ENCODE data around the gene LRP1. TPM values are rescaled to one million over a fixed set of nuclear protein-coding genes. Genes with fewer than 3 reads are reported as not detected.

LRP1 gene
- total RNA-seq, 2 experiments from 2014 or later, result 0.57 to 0.95 TPM

DNA sequence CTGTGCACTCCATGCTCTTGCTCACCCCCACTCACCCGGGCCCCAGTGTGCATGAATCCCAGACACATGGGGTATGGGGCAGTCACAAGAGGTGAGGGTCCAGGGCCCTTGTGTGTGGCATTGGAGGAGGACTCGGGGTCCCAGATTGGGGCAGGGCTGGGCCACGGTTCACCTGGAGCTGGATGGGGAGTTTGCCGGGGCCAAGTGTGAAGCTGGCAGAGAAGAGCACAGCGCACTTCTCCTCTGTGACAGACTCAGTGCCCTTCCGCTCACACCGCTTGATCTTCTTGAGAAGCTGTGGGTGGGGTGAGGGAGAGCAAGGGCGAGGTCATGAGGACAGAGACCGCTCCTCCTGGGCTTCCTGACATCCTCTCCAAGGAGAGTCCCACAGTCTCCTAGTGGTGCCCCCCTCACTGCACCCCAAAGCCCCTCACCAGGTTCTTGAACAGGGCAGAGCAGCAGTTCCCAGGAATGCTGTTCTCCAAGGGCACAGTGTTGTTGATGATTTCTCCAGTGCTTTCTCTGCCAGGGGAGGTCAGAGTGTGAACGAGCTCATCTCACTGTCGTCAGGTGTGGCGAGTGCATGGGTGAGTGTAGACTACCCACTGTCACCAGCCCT, 23.9 kb upstream of the LRP1 start:
- ChIA-PET POLR2A (interaction anchor here (0.8 to 1.4 kb wide), 2 partner anchors 10 to 26 kb away, joined by 3 to 4 read pairs; partner anchors contain the start of gene NEMP1), CTCF (interaction anchor here (0.9 to 3.5 kb wide), 5 partner anchors 11 to 135 kb away, joined by 3 to 9 read pairs (median 3); partner anchors contain the start of gene NAB2)

DNA sequence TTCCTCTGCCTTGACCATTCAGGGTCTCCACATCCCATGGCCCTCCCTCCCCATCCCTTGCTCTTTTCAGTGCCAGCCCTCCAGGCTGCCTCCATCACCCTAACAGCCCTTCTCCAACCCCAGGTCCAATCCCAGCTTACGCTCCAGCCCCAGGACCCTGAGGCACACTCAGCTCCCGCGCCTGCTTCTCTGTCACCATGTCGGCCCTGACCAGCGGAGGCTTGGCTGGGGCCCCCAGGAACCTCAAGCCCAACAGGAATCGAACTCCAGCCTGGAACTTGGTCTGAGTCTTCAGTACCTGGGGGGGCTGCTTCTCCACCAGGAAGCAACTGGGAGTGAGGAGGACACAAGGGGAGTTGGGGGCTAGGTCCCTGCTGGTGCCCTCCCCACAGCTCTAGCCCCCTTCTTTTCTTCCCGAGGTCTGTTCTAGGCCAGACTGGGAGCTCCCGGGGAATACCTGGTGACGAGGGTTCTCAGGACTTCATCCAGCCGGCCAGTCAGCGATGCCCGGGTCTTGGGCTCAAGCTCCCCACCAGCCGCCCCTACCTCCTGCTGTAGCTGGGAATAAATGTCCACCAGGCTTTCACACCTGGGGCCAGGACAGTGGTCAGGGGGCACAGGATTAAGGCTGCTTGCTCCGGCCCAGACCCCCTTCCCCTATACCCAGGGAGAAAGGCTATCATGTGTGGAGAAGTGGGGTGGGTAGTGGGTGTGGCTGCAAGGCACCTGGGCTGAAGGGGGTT, 23.1 kb upstream of the LRP1 start:
- POLR2A ChIA-PET, result no interaction called here
- CTCF ChIA-PET, result interaction anchor here (0.9 to 1.6 kb wide), 3 partner anchors 17 to 134 kb away, joined by 3 to 5 read pairs (median 3); partner anchors contain the start of gene NAB2

- ChIA-PET POLR2A (interaction anchor here (1.4 kb wide), 1 partner anchor 8 kb away, joined by 4 read pairs; no protein-coding TSS in a partner anchor), CTCF (interaction anchor here (1.3 to 2.5 kb wide), 2 partner anchors 14 to 17 kb away, joined by 6 read pairs; partner anchors contain the start of gene NAB2)
Measured at GRCh38 chr12:57106021-57106708, 22.1 kb upstream of the LRP1 start.

DNA sequence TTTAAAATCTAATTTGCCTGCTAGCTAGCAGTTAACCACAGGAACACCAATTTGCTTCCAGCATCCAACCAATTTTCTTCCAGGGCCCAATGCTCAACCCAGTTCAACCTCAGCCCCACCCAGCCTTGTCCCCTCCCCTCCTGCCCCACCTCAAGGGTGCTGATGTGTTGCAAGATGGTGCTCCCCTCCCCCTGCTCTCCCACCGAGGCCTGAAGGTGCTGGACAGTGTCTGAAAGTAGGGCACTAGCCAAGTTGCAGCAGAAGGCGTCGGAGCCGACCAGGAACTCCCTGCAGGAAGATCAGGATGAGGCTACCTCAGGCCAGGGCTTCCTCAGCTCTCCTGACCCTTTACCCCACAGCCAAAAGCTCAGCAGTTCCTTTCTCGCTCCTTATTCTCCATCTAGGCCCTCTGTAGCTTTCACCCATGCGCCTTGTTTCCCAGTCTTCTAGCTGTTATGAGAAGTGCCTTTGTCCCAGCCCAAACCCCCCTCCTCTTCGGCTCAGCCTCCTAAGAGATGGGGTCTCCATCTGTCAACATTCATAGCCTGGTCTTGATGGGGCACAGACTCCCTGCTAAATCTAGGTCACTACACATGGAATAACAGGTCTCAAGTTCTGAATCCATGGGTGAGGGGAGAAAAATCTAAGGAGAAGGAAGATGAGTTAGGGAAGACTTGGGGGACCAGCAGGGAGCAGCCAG, 20.7 kb upstream of the LRP1 start:
- POLR2A ChIA-PET, result no interaction called here
- CTCF ChIA-PET, result interaction anchor here (0.8 to 5.6 kb wide), 7 partner anchors 12 to 75 kb away, joined by 4 to 83 read pairs (median 6); partner anchors contain the start of genes LRP1 and NAB2

DNA sequence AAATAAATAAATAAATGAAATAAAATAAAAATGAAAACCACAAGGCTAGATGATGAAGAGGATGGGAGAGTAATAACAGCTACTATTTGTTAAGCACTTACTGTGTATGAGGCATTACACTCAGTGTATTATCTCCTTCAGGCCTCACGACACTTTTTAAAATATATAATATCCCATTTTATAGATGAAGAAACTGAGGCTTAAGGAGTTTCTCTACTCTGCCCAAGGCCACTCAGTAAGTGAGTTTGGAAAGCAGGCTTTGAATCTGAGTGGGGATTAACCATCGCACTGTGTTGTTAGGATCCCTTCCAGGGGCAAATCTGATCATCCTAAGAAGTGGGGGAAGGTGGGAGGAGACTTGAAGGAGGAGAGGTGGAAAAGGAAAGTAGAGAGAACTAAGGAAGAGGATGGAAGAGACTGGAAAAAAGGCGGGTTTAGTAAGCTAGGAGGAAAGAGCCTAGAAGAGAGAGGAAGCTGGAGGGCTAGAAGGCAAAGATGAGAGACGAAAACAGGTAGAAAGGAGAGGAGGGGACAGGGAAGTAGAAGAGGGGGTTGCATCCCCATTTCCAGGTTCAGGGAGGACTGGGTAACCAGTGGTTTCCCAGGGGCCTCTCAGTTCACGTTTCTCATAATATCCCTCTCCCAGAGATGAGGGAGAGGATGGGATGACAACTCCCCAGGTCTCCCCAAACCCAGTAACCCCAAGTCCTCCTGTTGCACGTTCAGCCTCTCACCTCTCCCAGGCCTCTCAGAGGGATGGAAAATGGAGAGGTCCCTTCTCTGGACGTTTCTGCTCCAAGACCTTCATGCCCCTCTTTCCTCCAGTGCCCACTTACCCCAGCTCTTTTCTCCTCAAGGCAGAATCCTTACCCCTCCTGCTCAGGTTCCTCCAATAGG, 18.8 kb upstream of the LRP1 start:
- CTCF ChIA-PET, result interaction anchor here (0.5 to 5.6 kb wide), 8 partner anchors 8 to 105 kb away, joined by 3 to 83 read pairs (median 16); partner anchors contain the start of genes LRP1 and NAB2
- POLR2A ChIA-PET, result interaction anchor here (0.9 to 4.0 kb wide), 4 partner anchors 10 to 44 kb away, joined by 3 to 31 read pairs (median 21); partner anchors contain the start of gene NEMP1

GRCh38 chr12:57110104-57111030, 17.9 kb upstream of the LRP1 start:
- ChIA-PET CTCF (interaction anchor here (0.7 to 5.6 kb wide), 16 partner anchors 9 to 132 kb away, joined by 3 to 83 read pairs (median 10); partner anchors contain the start of genes LRP1, NAB2 and ZBTB39), POLR2A (interaction anchor here (0.6 to 4.0 kb wide), 9 partner anchors 9 to 481 kb away, joined by 3 to 31 read pairs (median 15); partner anchors contain the start of genes LRP1, NAB2 and NEMP1)

DNA sequence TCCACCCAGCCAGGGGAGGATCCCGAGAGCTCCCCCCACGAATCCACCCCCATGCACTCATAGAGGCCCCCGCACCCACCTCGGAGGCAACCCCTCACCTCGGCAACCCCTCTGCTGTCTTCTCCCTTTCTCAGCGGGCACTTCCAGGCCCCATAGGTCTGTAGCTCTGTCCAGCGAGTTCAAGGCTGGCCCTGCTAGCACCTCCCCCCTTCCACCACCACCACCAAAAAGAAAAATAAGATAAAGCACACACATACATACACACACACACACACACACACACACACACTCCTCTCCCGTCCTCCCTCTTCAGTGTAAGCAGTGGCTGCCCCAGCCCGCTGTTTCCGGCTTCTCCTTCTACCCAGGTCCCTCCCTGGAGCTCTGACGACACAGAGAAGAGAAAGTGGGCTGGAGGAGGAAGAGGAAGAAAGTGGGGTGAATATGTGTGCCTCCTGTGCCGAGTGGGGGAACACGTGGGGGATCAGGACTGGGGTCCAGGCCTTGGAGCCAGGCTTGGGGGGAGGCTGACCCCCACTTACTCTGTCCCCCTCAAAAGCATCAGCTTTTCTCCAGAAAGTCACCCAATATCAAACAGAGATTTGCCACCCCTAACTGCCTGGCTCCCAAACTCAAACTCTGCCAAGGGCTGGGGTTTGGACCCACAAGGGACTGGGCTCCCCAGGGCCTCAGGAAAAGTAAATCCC, 17.1 kb upstream of the LRP1 start, which contains the start of gene STAT6:
Gene STAT6, minus strand, starts transcription at position 332 of the 704 bp plus-strand sequence. CDS start 3,084 bp downstream, outside the sequence.
- POLR2A ChIA-PET, result interaction anchor here (0.5 to 4.0 kb wide), 18 partner anchors 9 to 482 kb away, joined by 3 to 31 read pairs (median 4); partner anchors contain the start of genes LRP1, NAB2, NEMP1 and PRIM1
- CTCF ChIA-PET, result interaction anchor here (0.6 to 5.6 kb wide), 26 partner anchors 10 to 141 kb away, joined by 3 to 83 read pairs (median 6); partner anchors contain the start of genes LRP1, NAB2 and ZBTB39

DNA sequence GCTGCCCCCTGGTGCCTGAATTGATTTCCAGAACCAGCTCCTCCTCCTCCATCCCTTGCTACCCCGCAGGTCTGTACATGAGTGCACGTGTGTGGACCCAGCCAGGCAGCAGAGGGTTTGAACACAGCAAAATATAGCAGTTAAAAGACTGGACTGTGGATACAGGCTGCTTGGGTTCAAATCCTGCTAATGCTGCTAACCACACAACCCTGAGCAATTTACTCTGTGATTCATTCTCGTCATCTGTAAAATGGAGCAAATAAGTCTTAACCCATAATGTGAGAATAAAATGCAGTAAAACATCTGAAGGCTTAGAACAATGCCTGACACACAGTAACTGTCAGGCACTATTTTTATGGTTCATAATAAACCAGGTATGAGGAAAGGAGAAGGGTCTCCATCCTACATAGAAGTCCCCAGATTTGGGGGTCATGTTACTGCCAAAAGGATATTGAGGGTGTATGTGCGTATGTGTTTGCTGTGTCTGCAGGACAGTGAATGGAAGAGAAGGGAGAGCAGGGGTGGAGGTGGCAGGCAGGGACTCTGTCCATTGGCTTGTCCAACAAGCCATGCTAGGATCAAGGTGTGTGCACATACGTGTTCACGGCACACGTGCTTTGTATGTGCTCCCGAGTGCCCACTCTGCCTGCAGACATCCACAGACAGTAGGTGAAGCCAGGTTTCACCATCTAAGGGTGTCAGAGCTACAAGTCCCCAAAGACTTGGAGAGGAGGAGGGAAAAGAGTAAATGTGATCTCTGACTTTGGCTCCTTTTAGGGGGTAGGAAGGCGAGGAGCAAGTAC, 15.6 kb upstream of the LRP1 start:
- POLR2A ChIA-PET, result interaction anchor here (0.5 to 4.0 kb wide), 21 partner anchors 12 to 435 kb away, joined by 3 to 31 read pairs (median 5); partner anchors contain the start of genes LRP1, NAB2 and NEMP1
- CTCF ChIA-PET, result interaction anchor here (0.6 to 5.6 kb wide), 36 partner anchors 13 to 585 kb away, joined by 3 to 83 read pairs (median 5); partner anchors contain the start of genes LRP1, NAB2, NEMP1 and SHMT2

DNA sequence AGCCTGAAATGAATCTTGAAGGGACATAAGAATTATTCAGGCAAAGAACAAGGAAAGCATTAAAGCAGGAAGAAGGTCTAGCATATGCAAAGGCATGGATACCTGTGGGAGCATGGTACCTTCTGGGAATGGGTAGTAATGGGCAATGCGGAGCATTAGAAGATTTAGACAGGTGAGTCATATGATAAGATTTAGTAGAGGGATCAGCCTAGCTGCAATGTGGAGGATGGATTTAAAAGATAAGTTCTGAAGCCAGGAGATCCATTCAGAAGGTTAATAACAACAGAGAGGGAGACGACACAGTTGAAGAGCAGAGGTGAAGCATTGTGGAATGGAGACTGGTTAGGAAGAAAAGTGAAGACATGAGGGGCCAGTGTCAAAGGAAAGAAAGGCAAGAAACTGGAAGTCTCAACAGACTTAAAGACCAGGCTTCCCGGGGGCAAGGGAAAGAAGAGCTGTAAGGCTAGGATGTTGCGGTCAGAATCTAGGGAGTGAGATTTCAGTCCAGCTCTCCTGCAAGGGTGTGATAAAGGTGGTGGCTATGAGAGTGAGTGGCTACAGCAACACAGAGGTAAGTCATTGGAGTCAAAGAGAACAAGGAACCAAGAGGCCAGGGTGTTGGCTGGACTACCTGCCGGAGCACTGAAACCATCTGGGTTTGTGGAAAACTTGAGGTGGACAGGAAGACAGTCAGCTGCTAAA, 11.6 kb upstream of the LRP1 start:
- POLR2A ChIA-PET, result no interaction called here

DNA sequence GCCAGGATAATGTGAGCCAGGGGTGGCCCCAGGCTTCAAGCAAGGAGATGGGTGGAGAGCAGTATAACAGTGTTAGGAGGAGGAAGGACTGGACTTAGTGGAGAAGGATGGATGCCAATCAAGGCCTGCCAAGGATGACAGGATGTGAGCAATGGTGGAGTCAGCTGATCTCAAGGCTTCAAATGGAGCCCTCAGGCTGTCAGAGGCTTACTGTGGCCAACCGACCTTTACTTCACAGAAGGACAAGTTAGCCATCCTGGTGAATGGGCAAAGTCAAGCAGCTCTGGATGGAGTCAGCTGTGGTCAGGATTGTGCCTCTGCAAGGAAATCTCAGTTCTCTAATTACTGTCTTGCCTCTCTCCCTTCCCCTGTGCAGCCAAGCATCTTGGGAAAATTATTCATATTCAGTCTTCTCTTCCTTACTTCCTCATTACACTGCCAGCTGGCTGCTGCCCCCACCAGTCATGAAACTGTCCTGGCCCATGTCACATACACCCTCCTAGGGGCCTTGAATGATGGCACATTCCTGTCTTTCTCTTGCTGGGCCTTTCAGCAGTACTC, 9.5 kb upstream of the LRP1 start:
- POLR2A ChIA-PET, result no interaction called here
- CTCF ChIA-PET, result interaction anchor here (2.5 kb wide), 1 partner anchor 49 kb away, joined by 6 read pairs; no protein-coding TSS in a partner anchor

More for the DNA sequence above, 11.6 kb upstream of the LRP1 start:
- CTCF ChIA-PET, result interaction anchor here (1.1 to 3.6 kb wide), 6 partner anchors 47 to 109 kb away, joined by 3 to 11 read pairs (median 4); no protein-coding TSS in a partner anchor

- POLR2A ChIA-PET, result no interaction called here
- CTCF ChIA-PET, result interaction anchor here (0.7 to 2.5 kb wide), 3 partner anchors 13 to 648 kb away, joined by 3 to 6 read pairs (median 4); no protein-coding TSS in a partner anchor
Measured at GRCh38 chr12:57119294-57120085, 8.8 kb upstream of the LRP1 start.

DNA sequence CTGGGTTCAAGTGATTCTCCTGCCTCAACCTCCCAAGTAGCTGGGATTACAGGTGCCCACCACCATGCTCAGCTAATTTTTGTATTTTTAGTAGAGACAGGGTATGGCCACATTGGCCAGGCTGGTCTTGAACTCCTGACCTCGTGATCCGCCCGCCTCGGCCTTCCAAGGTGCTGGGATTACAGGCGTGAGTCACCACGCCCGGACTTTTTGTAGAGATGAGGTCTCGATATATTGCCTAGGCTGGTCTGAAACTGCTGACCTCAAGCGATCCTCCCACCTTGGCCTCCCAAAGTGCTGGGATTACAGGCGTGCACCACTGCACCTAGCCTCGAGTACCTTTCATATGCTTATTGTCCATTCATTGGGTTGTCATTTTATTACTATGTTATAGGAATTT, 7.6 kb upstream of the LRP1 start:
- ChIA-PET CTCF (interaction anchor here (1.0 to 9.4 kb wide), 4 partner anchors 10 to 122 kb away, joined by 3 to 105 read pairs (median 44); partner anchors contain the start of gene STAT6), POLR2A (interaction anchor here (0.6 kb wide), 1 partner anchor 368 kb away, joined by 6 read pairs; no protein-coding TSS in a partner anchor)

- ChIA-PET POLR2A (interaction anchor here (1.5 kb wide), 1 partner anchor 12 kb away, joined by 3 read pairs; no protein-coding TSS in a partner anchor), CTCF (interaction anchor here (0.7 to 9.8 kb wide), 26 partner anchors 9 to 143 kb away, joined by 3 to 105 read pairs (median 4); partner anchors contain the start of gene STAT6)
Measured at GRCh38 chr12:57123813-57124212, 4.5 kb upstream of the LRP1 start.

Data from activated CD8-positive, alpha-beta memory T cell treated with anti-CD3 and anti-CD28 coated beads for 36 hours (primary cell).